ENCODE measurements around the gene TMEM26. TPM values are rescaled to one million over a fixed set of nuclear protein-coding genes. Genes with fewer than 3 reads are reported as not detected.

Gene TMEM26
- total and polyA plus RNA-seq, 2 of the 13 experiments (the other 11 are each of a cell fraction or from before 2014, with no cell fraction given): not detected

GRCh38 chr10:61463035-61463909, 10.1 kb upstream of the TMEM26 start (continued):
- TF ChIP-seq, protein P1, sequence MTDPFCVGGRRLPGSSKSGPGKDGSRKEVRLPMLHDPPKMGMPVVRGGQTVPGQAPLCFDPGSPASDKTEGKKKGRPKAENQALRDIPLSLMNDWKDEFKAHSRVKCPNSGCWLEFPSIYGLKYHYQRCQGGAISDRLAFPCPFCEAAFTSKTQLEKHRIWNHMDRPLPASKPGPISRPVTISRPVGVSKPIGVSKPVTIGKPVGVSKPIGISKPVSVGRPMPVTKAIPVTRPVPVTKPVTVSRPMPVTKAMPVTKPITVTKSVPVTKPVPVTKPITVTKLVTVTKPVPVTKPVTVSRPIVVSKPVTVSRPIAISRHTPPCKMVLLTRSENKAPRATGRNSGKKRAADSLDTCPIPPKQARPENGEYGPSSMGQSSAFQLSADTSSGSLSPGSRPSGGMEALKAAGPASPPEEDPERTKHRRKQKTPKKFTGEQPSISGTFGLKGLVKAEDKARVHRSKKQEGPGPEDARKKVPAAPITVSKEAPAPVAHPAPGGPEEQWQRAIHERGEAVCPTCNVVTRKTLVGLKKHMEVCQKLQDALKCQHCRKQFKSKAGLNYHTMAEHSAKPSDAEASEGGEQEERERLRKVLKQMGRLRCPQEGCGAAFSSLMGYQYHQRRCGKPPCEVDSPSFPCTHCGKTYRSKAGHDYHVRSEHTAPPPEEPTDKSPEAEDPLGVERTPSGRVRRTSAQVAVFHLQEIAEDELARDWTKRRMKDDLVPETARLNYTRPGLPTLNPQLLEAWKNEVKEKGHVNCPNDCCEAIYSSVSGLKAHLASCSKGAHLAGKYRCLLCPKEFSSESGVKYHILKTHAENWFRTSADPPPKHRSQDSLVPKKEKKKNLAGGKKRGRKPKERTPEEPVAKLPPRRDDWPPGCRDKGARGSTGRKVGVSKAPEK (CRISPR knock-in tag; IDR thresholded peaks at IDR 0.05; ENCODE audit: borderline replicate concordance): no peak
- TF ChIP-seq ZNF776 (CRISPR knock-in tag; IDR thresholded peaks at IDR 0.05) (no peak), MTF1 (CRISPR knock-in tag; IDR thresholded peaks at IDR 0.05) (no peak)

- Histone ChIP-seq H3K9me3 (ENCODE audit: low read length) (no peaks in the 10 kb centered on the region), H3K79me2 (ENCODE audit: insufficient read depth, low read length) (no peaks in the 10 kb centered on the region), H3K4me1 (ENCODE audit: insufficient read depth, low read length) (no peaks in the 10 kb centered on the region), H3K27ac (ENCODE audit: extremely low read length, insufficient read depth, low read length) (no peak overlapping the region), H2AFZ (ENCODE audit: low read length) (no peak overlapping the region), H3K9ac (ENCODE audit: insufficient read depth, low read depth, low read length) (no peak overlapping the region), H4K20me1 (ENCODE audit: insufficient read depth, low read length) (no peaks in the 10 kb centered on the region), H3K36me3 (replicated peaks in 1 of 2; ENCODE audit: control insufficient read depth in 1 of 2, insufficient read depth in 2 of 2, low read length in 2 of 2) (no peaks in the 10 kb centered on the region), H3K4me3 (replicated peaks in 1 of 3; ENCODE audit: insufficient read depth in 1 of 3, low read depth in 2 of 3, low read length in 3 of 3) (no peak overlapping the region), H3K4me2 (ENCODE audit: low read depth, low read length) (no peak overlapping the region), H3K27me3 (ENCODE audit: control insufficient read depth in 1 of 2, insufficient read depth in 2 of 2, low read length in 2 of 2) (no peaks in the 10 kb centered on the region)
- ChIA-PET POLR2A (no interaction called here), CTCF (ENCODE audit: low intra/inter-chr PET ratio, low total read pairs) (no interaction called here)
- BruUV-seq (replicated peaks): no TSS peak
- DNase-seq (ENCODE audit: low spot score) (no peak), ATAC-seq (no peak), FAIRE-seq (no peak)
- in situ Hi-C loops (cut with HindIII; ENCODE audit: extremely low pct_ligation_motif_present, low pct_unique_long_range_greater_than_20kb): no loop called here
- intact Hi-C loops (cut with micrococcal nuclease; ENCODE audit: unreplicated experiment): no loop called here
- TF ChIP-seq RFXANK (CRISPR knock-in tag; IDR thresholded peaks at IDR 0.05) (no peak), PRDM4 (CRISPR knock-in tag; IDR thresholded peaks at IDR 0.05; ENCODE audit: borderline replicate concordance) (no peak), STAT6 (CRISPR knock-in tag; IDR thresholded peaks at IDR 0.05; ENCODE audit: borderline replicate concordance) (no peak)
- TF ChIP-seq, protein P2, sequence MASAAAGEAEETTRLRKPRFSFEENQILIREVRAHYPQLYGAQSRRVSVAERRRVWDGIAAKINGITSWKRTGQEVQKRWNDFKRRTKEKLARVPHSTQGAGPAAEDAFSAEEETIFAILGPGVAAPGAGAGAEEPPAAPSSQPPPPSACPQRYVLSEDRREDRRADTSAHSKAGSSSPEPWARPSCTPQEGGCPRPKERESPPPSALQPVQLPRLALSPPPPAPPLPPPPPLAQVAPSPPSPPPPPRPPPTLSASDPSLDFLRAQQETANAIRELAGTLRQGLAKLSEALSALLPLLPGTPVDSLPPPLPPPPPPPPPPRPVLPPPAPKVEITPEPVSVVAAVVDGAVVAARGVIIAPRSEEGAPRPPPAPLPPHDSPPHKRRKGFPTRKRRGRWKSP (CRISPR knock-in tag; IDR thresholded peaks at IDR 0.05): no peak
- TF ChIP-seq, protein P3, sequence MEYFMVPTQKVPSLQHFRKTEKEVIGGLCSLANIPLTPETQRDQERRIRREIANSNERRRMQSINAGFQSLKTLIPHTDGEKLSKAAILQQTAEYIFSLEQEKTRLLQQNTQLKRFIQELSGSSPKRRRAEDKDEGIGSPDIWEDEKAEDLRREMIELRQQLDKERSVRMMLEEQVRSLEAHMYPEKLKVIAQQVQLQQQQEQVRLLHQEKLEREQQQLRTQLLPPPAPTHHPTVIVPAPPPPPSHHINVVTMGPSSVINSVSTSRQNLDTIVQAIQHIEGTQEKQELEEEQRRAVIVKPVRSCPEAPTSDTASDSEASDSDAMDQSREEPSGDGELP (IDR thresholded peaks at IDR 0.05; ENCODE audit: borderline replicate concordance, low read depth): no peak
These were observed 7.7 kb upstream of the TMEM26 start for GRCh38 chr10:61460835-61461234.
